HK-2 (cell line): ENCODE data around the gene NBAS.

ENCODE experiments used
- DNase-seq: peaks from one replicate; pipeline ENCODE4 v3.0.0-alpha.2; 2018; ENCODE audit not compliant: unreplicated experiment

The NBAS gene

DNA sequence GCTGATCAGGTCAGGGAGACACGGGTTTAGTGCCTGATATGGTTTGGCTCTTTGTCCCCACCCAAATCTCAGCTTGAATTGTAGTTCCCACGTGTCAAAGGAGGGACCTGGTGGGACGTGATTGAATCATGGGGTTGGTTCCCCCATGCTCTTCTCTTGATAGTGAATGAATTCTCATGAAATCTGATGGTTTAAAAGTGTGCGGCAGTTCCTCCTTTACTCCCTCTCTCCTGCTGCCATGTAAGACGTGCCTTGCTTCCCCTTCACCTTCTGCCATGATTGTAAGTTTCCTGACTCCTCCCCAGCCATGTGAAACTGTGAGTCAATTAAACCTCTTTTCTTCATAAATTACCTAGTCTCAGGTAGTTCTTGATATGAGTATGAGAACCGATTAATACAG, 424.5 kb downstream of the NBAS start:
- no peak for DNase-seq

GRCh38 chr2:15134957-15135356, 426.2 kb downstream of the NBAS start:
- no peak for DNase-seq

DNA sequence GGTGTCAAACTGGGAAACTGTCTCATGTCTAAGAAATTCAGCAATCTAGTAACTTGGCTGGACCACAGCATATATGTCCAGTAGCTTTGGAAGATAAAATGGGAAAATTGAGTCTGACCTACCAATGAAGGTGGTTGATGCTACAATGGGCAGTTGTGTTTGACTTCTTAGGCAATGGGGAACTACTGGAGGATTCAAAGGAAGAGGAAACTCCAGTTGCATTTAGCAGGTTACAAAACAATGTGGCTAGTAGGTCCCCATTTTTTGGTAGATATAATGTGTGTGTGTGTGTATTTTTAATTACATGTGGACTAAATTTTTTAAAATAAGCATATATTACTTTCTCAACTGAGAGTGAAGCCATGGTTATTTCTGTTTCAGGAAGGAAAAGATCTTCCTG, 427.7 kb downstream of the NBAS start:
- DNase-seq = no peak

DNA sequence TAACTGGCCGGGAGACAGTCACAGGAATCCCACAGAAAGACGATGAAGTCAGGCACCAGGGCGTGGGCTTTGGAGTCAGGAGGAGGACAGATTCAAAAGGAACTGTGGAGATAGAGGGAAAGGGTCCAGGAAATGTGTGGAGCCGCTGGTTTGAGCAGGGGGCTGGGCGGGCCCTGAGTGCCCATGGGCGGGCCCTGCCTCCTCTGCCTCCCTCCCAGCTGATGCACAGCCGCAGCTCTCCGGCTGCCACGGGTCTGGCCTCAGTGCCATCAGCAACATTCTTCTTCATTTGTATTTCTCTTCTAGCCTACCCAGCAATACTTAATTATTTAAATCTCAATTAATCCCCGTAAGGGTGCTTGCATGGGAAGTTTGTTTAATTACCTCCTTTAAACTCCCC, 432.3 kb downstream of the NBAS start:
- DNase-seq = no peak

- DNase-seq = no peak
These were observed 433.3 kb downstream of the NBAS start for GRCh38 chr2:15127876-15128275.

DNA sequence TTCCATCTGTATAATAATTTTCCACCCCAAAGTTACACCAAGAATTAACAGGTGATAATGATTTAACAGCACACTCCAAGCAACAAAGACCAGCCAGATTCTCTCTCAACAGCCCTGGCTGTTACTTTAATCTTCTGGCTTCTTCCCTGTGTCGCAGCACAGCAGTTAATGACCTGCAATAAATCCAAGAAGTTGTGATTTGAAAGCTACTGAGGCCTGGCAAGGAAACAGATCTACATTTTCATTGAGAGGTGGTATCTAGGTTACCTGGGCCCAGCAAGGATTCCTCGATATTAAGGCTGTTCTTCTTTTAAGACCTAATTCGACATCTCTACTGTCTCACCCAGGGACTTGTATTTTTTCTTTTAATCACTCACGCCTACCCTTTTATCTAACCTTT, 433.8 kb downstream of the NBAS start:
- no peak for DNase-seq

DNA sequence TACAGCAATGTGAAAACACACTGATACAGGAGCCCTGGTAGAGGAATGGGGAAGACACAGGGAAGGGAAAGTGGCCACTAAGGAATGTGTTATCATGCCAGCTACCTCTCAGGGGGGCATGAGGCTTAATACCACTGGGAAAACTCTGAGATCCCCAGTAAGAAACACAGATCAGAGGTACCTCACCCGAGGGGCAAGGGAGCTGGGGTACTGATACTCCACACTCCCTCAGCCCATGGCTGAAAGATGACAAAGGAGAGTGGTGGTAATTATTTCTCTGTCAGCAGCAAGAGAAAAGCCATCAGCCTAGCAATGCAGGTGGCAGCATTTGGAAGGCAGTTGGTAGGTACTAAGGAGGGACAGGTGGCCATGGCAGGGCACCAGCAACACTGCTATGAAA, 434.8 kb downstream of the NBAS start:
- no peak for DNase-seq

DNA sequence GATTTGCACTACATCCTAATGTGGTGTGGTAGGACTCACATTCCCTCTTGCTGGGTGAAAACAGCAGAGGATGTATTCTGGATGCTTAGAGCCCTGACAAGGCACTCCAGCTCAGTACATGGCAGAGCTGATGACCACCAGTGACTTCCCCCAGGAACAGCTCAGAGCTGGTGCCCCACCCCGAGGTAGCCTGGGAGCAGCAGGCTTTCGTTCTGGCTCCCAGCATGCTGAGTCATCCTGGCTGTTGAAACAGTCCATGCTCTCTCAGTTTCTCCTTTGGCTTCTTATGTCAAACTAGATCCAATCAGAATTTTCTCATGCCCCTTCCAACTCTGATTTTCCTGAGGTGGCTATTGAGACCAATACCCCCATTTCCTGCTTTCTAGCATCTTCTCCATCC, 438.2 kb downstream of the NBAS start:
- no peak for DNase-seq

- DNase-seq = no peak
These were observed 440.5 kb downstream of the NBAS start for GRCh38 chr2:15120631-15121030.

DNA sequence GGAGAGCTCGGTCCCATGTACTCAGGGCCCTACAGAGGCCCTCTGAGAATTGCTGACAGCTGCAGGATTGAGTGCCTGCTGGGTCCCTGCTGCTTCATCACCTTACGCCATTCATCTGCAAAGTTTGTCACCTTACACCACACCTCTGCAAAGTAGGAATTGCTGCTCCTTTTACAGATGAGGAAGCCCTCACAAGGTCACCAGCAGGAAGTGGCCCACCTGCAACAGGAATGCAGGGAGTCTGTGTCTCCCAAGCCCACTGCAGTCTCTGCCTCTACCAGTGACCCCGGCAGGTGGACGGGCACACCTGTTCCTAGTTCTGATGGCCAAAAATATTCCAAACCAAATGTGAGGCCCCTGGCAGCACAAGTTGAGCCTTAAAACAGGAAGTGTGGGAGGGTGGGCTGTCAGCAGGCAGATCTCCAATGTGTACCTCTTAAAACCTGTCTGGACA, 441.4 kb downstream of the NBAS start:
- DNase-seq = no peak

DNA sequence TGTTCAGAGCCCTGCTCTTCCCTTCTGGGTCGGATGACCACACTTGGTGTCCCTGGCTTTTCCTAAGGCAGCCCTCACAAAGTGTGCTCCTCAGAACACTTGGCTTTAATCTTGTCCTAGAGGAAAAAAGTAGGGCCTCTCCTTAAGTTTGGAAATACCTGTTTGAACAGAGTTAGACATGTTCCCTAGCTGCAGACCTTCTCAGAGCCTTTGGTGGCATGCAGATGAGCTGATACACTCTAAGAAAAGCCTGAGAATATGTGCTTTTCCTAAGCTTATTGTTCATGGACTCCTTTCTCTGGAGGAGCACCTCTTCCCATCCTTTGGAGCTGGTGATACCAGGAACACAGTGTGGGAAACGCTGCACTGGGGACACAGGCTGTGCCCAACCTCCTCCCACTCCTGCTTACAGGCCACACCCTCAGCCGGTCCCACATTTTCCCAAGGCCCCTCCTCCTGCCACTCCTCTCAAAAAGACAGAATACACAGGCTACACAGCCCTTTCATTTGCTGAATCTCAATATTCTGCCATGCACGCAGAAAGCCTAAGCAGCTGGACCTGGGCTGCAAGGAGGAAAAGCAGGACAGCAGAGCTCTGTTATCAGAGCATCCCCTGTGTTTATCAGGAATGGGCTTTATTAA, 443.6 kb downstream of the NBAS start:
- DNase-seq = no peak
